NCI-H1417 (cell line): ENCODE results near the gene RFX2.
"Not testable (repeated sequence)": the region's sequence is repeated elsewhere in the genome, so short reads cannot be mapped to it uniquely, and the experiment has no call there.

Experiments used
- DNase-seq, 3 experiments: peaks; one replicate each; lab custom pipeline; 2025; lab: John Stamatoyannopoulos, UW

The RFX2 gene

GRCh38 chr19:6012426-6013170, 97.7 kb downstream of the RFX2 start:
- DNase-seq = no peak

DNA sequence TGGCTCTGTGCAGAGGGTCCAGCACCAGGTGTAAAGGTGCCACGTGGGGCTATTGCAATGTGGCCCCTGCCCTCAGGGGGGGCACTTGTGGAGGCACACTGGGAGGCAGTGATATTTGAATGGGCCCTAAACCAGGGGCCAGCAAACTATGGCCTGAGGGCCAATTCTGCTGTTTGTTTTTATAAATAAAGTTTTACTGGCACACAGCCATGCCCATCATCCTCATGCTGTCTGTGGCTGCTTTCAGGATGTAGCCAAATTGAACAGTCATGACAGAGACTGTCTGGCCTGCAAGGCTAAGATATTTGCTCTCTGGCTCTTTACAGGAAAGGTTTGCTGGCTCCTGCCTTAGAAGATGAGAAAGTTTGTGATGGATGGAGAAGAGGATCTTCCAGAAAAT, 98.5 kb downstream of the RFX2 start:
- no peak for DNase-seq

DNA sequence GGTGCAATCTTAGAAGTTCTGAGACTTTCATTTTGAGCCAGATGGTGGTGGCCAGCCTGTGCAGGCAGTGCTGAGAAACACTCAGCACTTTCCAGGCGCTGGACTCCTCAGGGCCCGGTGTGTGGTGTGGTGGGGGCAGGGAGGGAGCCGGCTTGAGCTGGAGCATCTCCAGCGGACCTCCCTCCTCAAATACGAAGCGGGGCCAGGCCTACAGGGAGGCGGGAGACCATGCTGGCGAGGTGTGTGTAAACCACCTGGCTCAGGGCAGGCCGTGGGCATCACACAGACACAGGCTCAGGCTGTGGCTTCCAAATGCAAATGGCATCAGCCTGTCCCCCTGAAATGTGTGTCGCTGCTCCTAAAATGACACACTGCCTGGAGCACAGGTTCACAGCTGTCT, 99.1 kb downstream of the RFX2 start:
- no peak for DNase-seq

DNA sequence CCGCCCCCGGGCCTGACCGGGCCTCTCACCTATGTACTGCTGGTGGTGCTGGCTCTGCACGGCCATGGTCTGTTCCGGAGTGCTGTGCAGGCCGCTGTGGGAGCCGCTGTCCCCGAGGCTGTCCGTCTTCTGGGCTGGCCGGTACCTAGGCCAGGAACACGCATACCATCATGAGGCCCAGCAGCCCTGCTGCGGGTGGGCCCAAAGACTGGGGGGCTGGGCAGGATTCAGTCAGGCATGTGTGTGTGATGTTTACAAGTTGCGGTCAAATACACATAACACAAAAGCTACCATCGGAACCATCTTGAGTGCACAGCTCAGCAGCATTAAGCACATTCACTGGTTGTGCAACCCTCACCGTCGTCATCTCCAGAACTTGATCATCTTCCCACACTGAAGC, 100.2 kb downstream of the RFX2 start:
- no peak for DNase-seq

DNA sequence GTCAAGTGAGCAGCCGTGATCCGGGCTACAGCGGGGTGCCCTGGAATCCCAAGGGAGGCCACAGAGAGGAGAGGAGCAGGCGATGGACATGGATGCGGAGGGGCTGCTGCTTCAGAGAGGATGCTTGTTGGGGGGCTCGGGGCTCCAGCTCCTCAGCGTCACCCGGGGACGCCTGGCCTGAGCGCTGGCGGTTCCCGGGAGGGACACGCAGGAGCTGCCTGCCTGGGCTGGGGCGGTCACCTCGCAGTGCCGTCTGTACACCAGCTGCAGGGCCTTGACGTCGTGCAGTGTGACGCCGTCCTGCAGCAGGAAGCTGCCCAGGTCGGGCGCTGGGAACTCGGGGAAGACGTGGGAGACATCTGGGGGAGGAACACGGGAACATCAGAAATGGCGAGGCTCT, 102.4 kb downstream of the RFX2 start:
- DNase-seq = no peak

DNA sequence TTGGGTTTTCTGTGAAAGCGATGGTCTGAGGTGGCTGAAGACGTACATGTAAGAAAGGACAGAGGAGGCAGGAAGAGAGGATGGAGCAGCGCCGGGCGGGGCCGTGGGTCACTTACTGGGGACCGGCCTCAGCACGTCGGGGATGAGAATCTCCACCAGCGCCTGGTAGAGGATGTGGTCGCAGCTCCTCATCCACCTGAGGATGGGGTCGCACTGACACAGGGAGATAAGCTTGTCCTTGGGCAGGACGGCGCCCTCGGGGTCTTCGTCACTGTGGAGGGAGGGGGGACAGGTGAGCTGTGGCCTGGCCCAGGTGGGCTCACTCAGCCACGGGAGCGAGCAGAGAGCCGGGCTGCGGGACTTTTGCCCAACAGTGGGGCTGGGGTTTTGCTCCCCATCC, 103.4 kb downstream of the RFX2 start:
- no peak for DNase-seq

DNA sequence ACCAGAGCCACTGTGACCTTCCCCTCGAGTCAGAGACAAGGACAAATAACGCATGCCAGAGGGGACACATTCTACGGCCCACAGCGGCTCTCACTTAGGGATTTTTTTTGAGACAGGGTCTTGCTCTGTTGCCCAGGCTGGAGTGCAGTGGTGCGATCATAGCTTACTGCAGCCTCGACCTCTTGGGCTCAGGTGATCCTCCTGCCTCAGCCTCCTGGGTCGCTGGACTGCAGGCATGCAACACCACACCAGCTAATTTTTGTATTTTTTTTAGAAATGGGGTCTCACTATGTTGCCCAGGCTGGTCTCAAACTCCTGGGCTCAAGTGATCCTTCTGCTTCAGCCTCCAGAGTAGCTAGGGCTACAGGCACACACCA, 104.2 kb downstream of the RFX2 start:
- DNase-seq = not testable (repeated sequence)

- DNase-seq = no peak
Measured at GRCh38 chr19:6005321-6006069, 104.8 kb downstream of the RFX2 start.

DNA sequence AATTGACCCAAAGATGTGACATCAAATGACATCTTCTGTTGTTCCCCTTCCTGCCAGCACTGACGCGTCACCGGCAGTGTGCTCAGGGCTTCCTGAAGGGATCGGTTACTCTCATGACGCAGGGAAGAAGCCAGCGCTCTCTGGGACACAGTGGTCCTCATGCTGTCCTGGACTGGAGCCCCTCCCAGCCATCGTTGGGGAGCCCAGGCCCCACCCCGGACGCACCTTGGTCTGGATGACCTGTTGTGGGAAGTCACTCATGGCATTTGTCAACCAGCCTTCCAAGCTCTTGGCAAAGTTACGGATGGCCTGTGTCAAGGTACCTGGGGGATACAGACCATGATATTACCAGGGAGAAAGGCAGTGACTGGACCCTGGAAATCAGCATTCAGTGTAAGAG, 106.3 kb downstream of the RFX2 start:
- no peak for DNase-seq

GRCh38 chr19:6002591-6002990, 107.7 kb downstream of the RFX2 start:
- no peak for DNase-seq

- no peak for DNase-seq
Measured at GRCh38 chr19:6000228-6000847, 110.0 kb downstream of the RFX2 start.

GRCh38 chr19:5999693-6000092, 110.6 kb downstream of the RFX2 start:
- DNase-seq = no peak

- no peak for DNase-seq
Measured at GRCh38 chr19:5997371-5997770, 112.9 kb downstream of the RFX2 start.

DNA sequence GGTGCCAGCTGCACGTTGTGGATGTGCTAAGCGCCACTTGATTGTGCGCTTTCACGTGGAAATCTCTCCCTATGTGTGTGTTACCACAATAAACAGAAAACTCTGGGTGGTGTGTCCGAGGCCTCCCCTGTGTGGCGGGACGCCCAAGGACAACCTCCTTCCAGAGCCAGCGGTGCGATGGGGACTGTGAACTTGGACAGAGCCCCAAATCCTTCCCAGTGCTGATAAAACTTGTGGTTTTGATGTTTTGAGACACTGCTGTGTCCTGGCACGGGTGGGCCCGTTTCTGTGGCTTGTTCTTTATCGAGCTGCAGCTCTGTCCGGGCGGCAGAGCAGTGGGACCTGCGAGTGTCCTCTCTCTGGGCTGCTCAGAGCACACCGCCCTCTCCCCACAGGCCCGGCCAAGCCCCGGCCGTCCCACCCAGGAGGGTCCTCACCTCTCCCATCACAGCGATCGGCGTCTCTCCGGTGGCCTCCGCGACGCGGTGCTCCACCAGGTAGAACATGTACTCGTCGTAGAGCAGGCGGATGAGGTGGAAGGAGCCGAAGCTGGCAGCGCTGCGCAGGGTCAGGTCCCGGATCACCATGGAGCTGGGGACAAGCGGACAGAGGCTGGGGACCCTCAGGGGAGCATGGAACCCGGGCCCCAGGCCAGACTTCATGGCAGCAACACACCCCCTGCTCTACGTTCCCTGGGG, 113.5 kb downstream of the RFX2 start:
- no peak for DNase-seq

DNA sequence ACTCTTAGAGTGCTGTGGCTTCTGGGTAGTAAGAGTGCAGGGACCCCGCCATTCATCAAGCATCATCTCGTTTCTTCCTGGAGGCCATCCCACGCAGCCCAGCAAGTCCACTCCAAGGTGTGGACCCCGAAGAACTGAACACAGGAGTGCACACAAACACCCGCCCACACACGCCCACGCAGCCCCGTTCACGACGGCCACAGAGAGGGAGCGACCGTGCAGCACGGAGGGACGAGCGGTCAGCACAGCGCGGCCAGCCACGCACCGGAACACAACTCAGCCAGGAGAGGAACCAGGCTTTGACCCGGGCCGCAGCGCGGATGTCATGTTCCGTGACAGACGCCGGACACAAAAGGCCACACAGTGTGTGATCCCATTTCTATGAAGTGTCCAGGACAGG, 114.2 kb downstream of the RFX2 start:
- no peak for DNase-seq

DNA sequence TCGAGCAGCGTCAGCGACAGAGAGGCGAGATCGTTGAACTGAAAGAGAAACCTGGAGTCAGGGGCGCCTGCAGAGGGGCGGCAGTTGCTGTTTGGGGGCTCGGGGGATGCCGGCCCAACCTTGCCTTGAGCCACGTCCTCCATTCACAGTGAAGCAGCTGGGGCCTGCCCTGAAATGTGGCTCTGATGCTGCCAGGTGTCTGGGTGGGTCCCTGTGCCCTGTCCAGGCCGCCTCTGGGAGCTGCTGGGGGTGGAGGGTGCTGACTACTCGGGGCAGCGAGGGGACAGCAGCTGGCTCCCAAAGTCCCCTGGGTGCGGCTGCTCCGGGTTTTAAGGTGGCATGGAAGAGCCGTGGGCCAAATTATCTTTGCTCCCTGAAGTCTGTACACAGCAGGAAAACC, 114.7 kb downstream of the RFX2 start:
- no peak for DNase-seq

DNA sequence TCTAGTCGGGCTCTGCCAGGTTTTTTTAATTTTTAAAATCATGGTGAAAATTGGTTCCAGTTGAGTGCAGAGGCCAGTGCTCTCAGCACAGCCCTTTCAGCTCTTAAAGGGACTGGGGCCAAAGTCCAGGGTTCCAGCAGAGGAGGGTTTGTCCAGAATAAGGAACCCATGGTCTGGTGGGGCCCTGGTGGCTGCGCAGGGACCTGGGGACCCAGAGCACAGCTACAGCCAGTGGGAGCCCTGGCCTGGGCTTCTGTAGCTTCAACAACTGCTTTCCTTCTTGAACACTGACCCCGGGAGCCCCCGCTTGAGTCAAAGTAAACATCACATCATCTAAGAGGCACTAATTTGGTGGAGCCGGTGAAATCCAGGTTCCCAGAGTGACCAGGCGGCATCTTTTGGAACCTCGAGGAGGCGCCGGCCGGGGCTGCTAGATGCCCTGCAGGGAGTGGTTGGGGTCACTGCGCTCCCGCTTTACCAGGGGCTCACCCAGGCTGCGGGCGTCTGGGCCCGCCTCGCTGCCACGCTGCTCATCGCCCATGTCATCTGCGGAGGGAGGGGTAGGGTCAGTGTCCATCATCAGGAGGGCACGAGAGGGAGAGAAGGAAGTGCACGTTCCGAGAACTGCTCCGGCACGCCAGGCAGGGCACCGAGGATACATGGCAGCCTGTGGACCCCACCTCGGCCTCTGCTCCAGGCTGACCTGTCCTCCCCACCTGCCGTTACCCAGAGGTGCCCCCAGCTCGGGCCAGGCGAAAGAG, 115.7 kb downstream of the RFX2 start:
- DNase-seq = no peak

- DNase-seq = no peak
Measured at GRCh38 chr19:5993648-5994358, 116.5 kb downstream of the RFX2 start.

- DNase-seq = no peak
Measured at GRCh38 chr19:5993201-5993600, 117.1 kb downstream of the RFX2 start.

DNA sequence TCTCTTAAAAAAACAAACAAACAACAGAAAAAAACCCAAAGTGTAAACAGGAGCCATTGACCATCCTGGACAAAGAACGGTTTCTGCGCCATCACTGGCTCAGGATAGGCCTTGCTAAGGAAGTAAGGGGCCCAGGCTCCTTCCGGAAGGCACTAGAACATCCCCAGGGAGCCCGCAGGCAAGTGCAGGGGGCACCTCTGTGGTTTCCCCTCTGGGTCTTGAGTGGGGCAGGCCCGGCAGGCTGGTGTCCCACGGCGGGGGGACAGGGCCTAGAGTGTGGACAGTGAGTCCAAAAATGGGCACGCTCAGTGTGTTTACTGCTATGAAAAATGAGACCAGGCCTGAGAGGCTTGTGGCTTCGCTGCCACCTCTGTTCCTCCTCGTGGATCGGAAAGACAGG, 117.5 kb downstream of the RFX2 start:
- no peak for DNase-seq

GRCh38 chr19:5991244-5991838, 119.0 kb downstream of the RFX2 start:
- no peak for DNase-seq
